C4-2B (cell line): ENCODE data around the gene POLE.
A peak's percentile ranks its signal among the peaks of the same experiment; 100 is the strongest.

ENCODE experiments used
- H3K27ac ChIP-seq: fragments of 450-650 bp; 2 replicates; pipeline ENCODE4 v1.5.1; 2017
- ZFX ChIP-seq: fragments of 450-650 bp; IDR thresholded peaks from 2 replicates; pipeline ENCODE4 v1.6.1; 2017
- TF ChIP-seq, protein P1 (sequence below): fragments of 450-650 bp; conservative IDR thresholded peaks from 2 replicates; pipeline ENCODE4 v1.5.1; 2017; ENCODE audit warnings: mild to moderate bottlenecking

POLE gene

GRCh38 chr12:132690112-132690511 is 3.0 kb upstream of the POLE start:
- peak overlapping the region; percentile 45; the same call in 1 of the 2 replicates for H3K27ac ChIP-seq
- no peak for TF ChIP-seq ZFX
- TF ChIP-seq, protein P1, sequence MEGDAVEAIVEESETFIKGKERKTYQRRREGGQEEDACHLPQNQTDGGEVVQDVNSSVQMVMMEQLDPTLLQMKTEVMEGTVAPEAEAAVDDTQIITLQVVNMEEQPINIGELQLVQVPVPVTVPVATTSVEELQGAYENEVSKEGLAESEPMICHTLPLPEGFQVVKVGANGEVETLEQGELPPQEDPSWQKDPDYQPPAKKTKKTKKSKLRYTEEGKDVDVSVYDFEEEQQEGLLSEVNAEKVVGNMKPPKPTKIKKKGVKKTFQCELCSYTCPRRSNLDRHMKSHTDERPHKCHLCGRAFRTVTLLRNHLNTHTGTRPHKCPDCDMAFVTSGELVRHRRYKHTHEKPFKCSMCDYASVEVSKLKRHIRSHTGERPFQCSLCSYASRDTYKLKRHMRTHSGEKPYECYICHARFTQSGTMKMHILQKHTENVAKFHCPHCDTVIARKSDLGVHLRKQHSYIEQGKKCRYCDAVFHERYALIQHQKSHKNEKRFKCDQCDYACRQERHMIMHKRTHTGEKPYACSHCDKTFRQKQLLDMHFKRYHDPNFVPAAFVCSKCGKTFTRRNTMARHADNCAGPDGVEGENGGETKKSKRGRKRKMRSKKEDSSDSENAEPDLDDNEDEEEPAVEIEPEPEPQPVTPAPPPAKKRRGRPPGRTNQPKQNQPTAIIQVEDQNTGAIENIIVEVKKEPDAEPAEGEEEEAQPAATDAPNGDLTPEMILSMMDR: no peak

- H3K27ac ChIP-seq: peak overlapping the region; percentile 45
- TF ChIP-seq, protein P1: no peak
- TF ChIP-seq ZFX: no peak
Measured at GRCh38 chr12:132689227-132689626, 2.1 kb upstream of the POLE start.

- peak; percentile 74 for TF ChIP-seq ZFX
- TF ChIP-seq, protein P1: no peak
Measured at GRCh38 chr12:132686825-132687210, 324 bp downstream of the POLE start.

DNA sequence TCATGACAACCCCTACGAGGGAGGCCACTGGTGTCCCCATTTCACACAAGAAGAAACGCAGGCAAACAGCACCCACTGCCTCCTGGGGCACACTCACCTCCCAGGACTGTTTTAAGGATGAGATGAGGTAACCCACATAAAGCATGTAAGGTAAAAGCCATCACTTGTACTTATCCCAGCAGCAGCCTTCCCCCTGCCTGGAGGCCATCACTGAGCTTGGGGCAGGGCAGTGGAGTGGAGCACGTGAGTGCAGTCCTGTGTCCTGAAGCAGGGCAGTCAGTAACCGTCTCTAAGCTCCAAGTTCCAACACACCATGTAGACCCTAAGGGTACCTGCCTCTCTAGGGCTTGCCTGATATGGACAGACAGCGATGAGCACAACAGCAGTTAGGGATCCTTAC is 1.7 kb downstream of the POLE start:
- no peak overlapping the region for H3K27ac ChIP-seq
- no peak for TF ChIP-seq ZFX
- TF ChIP-seq, protein P1: no peak

More at GRCh38 chr12:132686825-132687210, 324 bp downstream of the POLE start:
- H3K27ac ChIP-seq: peak overlapping the region; percentile 92

- H3K27ac ChIP-seq: no peak overlapping the region
- no peak for TF ChIP-seq ZFX
- TF ChIP-seq, protein P1: no peak
Measured at GRCh38 chr12:132677492-132677891, 9.7 kb downstream of the POLE start.

- TF ChIP-seq, protein P1: no peak
Measured at GRCh38 chr12:132675757-132676432, 11.2 kb downstream of the POLE start.

DNA sequence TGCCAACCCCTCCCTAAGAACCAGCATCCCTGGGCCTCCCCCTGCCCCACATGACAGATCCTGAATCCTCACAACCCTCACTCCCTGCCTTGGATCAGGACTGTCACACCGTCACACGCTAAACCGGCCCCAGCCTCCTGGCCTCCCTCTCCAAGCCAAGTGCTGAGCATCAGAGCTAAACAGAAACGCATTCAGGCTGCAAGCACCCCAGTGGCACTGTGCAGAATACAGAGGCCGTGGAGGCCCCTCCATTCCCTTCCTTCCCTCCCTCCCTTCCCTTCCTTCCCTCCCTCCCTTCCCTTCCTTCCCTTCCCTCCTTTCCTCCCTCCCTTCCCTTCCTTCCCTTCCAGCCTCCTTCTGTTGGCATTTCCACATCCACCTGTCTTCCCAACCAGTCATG is 12.6 kb downstream of the POLE start:
- H3K27ac ChIP-seq: no peak overlapping the region
- TF ChIP-seq, protein P1: no peak
- no peak for TF ChIP-seq ZFX

More at GRCh38 chr12:132675757-132676432, 11.2 kb downstream of the POLE start:
- H3K27ac ChIP-seq: no peak overlapping the region
